Stimulated activated CD8-positive, alpha-beta memory T cell treated with anti-CD3 and anti-CD28 coated beads, Interleukin-7, amount 100 ng/mL, for 24 hours (primary cell): ENCODE data around the gene ERN1.
A peak's percentile ranks its signal among the peaks of the same experiment; 100 is the strongest.
"Not testable (repeated sequence)": the region's sequence is repeated elsewhere in the genome, so short reads cannot be mapped to it uniquely, and the experiment has no call there.

ENCODE experiments used
- DNase-seq: peaks from one replicate; pipeline ENCODE4 v3.0.0-alpha.2; 2020; ENCODE audit warnings: low read depth

The ERN1 gene

GRCh38 chr17:64024781-64025731 lies 104.9 kb downstream of the ERN1 start:
- DNase-seq, result no peak

DNA sequence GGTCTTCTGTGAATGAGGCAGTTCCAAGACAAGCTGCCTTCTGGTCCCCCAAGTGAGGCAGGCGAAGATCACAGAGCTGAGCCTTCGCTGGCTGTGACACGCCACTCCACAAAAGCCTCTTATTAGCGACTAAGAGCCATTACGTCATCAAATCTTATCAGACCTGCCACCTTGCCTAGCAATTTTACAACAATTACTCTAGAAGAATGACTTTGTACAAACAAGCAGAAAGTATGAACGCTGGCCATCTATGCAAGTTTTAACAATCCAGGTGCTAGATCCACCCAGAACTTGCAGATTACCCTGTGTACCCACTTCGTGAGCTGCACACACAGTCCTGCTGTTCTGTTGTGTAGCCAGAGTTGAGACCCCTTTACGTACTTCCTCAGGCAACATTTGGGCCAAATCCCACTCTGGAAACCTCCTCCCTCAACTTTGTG lies 105.7 kb downstream of the ERN1 start:
- no peak for DNase-seq

GRCh38 chr17:64022611-64023063 lies 107.3 kb downstream of the ERN1 start:
- no peak for DNase-seq

DNA sequence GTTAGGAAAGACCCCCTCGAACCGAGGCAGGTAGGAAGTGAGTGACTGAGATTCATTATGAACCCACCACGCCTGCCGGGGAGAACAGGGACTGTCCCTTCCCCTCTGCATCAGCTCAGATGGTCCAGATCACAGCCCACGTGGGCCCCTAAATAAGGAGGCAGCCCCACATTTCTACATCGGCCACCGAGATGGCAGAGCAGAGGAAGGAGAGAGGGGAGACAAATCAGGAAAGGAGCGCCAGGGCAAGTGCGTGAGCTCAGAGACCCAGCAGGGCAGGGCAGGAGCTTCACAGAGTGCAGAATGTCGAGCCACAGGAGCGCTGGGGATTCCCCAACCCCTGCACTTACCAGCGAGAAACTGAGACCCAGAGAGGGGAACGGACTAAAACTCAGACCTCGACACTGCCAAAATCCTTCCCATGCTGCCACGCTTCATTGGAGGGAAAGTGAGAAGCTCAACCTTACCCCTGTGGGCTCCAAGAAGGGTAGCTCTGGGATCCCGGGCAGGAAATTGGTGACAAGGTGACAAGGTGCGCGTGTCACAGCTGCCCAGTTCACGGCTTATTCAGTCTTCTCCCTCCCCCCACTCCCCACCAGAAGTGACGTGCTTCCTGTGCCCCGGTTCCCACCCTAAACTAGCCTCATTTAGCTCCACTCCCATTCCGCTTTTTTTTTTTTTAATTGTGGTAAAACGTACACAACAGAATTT lies 109.7 kb downstream of the ERN1 start, which contains the start of gene ICAM2:
ICAM2 (minus strand) TSS at position 578 of the 711 bp plus-strand sequence. CDS start 13,942 bp downstream, outside the sequence.
- DNase-seq, result peak; percentile 69

DNA sequence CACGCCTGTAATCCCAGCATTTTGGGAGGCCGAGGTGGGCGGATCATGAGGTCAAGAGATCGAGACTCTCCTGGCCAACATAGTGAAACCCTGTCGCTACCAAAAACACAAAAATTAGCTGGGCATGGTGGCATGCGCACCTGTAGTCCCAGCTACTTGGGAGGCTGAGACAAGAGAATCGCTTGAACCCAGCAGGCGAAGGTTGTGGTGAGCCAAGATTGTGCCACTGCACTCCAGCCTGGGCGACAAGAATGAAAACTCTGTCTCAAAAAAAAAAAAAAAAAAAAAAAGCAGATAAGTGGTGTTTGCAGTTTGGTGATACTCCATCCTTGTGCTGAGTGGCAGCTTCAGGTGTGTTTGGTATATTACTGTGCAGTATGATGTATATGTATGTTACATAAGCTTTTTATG lies 110.4 kb downstream of the ERN1 start:
- DNase-seq, result not testable (repeated sequence)

DNA sequence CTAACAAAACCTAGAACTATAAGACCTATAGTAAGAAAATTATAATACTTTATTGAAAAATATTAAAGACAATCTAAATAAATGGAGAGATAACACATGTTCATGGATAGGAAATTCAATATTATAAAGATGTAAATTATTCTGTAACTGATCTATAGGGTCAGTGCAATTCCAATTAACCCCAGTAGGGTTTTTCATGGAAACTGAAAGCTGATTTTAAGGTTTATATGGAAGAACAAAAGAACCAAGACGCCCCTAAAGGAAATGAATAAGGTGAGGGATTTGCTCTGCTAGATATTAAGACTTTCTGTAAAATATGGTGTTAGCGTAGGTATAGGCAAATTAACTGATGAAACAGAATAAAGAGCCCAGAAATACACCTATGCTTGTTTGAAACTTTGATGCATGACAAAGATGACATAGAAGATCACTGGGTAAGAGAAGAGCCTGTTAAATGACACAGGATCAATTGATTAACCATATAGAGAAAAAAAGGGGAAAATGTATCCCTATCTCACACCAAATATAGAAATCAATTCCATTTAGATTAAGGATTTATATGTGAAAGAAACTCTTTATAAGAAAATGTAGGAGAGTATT lies 112.5 kb downstream of the ERN1 start:
- DNase-seq, result no peak

DNA sequence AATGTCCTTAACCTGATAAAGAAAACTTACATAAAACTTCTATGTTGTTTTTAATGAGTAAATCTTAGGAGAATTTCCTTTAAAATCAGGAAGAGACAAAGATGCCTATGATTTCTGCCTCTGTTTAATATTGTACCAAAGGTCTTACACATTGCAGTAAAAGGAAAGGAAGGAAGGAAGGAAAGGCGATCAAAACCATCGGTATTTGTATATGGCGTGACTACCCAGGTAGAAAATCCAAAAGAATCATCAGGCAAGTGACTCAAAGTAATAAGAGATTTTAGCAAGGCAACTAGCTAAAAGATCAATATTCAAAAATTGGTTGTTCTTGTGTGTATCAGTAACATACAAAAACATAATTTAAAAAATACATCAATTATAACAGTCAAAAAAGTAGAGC lies 113.0 kb downstream of the ERN1 start:
- no peak for DNase-seq

DNA sequence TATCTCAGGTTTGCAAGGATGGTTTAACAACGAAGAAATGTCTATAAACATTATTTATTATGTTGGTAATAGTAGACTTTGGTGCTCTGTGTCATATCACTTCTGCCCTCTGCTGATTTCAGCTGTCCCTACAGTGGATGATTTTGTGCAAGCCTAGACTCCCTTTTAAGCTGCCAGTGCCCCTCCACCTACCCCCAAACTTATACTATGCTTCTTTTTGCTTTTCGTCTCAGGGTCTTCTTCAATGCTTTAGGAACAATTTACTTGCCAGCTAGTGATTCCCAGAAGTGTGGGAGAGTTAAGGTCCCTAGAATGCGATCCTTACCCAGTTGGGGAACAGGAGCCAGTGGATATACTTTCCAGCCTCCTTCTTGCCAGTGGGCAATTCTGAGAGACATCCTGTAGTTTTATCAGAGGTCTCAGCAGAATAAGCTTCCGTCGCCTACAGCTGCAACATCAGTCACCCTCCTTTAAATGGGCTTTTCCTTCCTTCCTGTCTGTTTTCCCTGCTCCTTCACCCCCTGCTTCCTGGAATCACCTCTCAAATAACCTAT lies 113.6 kb downstream of the ERN1 start:
- no peak for DNase-seq

DNA sequence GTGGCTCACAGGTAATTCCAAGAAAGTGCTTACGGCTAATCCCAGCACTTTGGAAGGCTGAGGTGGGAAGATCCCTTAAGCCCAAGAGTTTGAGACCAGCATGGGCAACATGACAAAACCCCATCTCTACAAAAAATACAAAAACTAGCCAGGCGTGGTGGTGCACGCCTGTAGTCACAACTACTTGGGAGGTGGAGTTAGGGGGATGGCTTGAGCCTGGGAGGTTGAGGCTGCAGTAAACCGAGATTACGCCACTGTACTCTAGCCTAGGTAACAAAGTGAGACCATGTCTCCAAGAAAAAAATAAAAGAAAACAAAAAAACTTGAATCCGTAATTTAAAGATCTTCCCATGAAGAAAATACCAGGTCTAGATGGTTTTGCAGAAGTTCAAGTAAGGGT lies 114.5 kb downstream of the ERN1 start:
- no peak for DNase-seq

GRCh38 chr17:64009571-64010402 lies 120.2 kb downstream of the ERN1 start:
- no peak for DNase-seq

DNA sequence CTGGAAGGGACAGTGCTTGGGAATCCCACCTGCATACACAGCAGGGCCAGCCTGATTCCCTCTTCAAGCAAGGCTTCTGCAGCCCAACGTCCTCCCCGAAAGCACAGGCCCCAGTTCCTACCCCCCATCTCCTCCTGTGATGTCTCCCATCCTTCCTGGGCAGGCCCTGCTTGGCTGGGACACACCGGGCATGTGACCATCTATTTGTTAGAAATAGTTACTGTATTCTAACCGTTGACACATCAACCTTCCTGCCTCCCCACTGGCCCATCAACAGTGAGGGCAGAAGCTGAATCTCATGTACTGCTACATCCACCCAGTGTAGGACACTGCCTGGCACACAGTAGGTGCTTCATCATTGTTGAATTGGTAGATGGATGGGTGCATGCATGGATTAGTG lies 121.1 kb downstream of the ERN1 start:
- no peak for DNase-seq

DNA sequence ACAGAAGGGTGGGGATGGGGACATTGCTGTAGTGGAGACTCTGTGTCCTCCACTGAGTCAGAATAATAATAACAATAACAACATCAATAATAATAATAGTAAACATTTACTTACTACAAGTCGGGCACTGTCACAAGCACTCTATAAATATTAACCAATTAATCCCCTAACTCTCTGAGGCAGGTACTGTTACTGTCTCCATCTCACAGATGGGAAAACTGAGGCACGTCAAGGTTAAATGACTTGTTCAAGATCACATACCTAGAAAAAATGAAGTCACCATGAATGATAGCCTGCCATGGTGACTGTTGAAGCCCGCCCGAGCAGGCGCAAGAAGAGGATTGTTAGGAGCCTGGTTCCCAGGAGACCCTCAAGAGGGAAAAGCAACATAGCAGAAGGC lies 121.6 kb downstream of the ERN1 start:
- no peak for DNase-seq

DNA sequence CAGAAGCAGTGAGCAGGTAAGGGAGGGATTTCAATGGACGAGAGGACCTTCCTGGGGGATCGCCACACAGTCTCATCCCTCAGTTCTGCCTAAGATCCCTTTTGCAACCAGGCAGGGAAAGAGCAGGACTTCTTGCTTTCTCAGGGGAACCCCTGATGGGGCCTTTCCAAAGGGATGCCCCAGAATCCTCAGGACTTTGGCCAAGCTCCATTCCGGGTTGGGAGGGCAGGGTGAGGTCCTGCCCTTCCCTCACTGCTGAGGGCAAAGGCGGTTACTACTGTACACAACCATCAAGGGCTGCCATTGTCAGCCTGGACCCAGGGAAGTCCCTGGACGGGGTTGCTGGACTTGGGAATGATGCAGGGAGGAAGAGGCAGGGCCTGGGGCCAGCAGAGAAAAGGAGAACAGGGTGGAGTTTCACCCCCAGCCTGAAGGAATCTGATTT lies 122.1 kb downstream of the ERN1 start:
- DNase-seq, result no peak

GRCh38 chr17:64007089-64007837 lies 122.7 kb downstream of the ERN1 start:
- not testable (repeated sequence) for DNase-seq

- DNase-seq, result no peak
Measured at GRCh38 chr17:64006361-64007088, 123.4 kb downstream of the ERN1 start.

GRCh38 chr17:64005734-64006167 lies 124.2 kb downstream of the ERN1 start:
- DNase-seq, result no peak

DNA sequence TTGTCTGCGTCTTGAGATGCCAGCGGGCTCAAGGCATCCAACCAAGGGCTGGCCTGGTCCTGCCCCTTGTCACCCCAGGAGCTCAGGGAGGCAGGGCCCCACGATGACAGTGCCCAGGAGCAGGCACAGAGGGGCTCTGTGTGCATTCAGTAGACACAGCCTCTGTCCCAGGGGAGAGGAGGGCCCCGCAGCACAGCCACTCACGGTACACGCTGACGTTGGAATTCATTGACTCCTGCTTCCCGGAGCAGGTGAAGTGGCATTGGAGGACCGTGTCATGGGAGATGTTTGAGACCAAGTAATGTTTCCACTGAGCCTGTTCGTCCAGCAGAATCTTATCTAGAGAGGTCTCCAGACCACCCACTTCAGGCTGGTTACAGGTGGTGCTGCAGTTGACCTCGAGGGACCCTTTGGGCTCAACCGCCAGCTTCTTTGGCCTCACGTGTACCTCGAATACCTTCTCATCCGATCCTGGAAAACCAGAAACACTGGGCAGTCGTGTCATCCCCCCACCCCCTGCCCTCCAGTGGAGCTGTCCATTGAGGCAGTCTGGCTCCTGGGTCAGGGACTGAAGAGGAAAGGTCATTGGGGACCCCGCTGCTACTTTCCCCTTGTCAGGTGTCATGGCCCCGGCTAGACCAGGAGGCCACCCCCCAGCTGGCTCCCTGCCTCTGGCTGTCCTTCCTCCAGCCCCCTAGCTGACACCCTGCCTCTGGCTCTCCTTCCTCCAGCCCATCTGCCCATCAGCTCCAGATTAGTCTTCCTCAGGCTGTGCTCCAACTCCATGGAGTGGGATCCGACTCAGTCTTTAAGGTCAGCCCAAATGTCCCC lies 124.8 kb downstream of the ERN1 start:
- DNase-seq, result no peak

DNA sequence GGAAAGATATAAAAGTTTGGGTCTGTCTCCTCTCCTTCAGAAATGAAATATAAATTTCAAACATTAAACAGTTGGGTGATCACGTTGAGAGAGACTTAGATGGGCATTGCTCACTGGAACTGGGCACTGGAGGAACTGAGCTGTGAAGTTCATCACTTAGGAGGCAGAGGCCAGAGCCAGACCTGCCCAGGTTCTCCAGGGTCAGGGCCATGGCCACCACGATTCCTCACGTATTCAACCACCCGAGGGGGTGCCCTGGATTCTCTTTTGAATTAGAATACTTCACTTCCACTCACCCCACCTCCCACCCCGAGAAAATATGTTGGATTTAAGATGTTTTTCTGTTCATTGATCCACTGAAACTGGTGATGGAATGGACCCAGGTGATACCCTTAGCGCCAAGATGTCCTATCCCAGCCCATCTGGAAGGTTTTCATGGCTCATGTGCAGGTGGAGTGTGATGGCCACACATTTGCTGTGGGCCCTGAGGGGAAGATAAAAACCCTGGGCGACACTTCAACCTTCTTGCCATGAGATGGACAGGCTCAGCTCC lies 125.7 kb downstream of the ERN1 start:
- no peak for DNase-seq
